22Rv1 (cell line): ENCODE data around the gene CUX1.

ENCODE experiments used
- CTCF ChIP-seq: fragments of 450-650 bp; IDR thresholded peaks from 2 replicates; pipeline ENCODE4 v1.5.1; 2017; ENCODE audit warnings: mild to moderate bottlenecking
- ZFX ChIP-seq: fragments of 450-650 bp; IDR thresholded peaks from 2 replicates; pipeline ENCODE4 v1.6.1; 2017; ENCODE audit warnings: antibody characterized with exemption, borderline replicate concordance

GRCh38 chr7:102258073-102258748 lies 440.8 kb downstream of the CUX1 start:
- TF ChIP-seq CTCF (no peak), ZFX (no peak)
